Stomach (tissue), 9 donors: Measurements from ENCODE around the gene RBFOX2. TPM values are rescaled to one million over a fixed set of nuclear protein-coding genes. Genes with fewer than 3 reads are reported as not detected.

Source experiments
- DNase-seq, 2 donors: peaks; one replicate each; pipeline versions ENCODE4 v3.0.0 to v3.0.0-alpha.2; 2013 to 2019
- H3K27ac ChIP-seq, 5 donors: fragments of 200-600 bp in 4 of 5; sonication (generic) in 4 of 5; one replicate each; pipeline ENCODE4 v1.5.1; 2013 to 2019; ENCODE audit warnings: mild to moderate bottlenecking in 1 of 5, moderate library complexity in 1 of 5
- H3K27me3 ChIP-seq, 3 donors: fragments of 200-600 bp; sonication (generic); one replicate each; pipeline ENCODE4 v1.5.1; 2017 to 2019; ENCODE audit warnings: mixed run types in 1 of 3
- H3K36me3 ChIP-seq, 4 donors: fragments of 200-600 bp; sonication (generic); 1 replicate in 3 of 4; 2 replicates in 1 of 4; pipeline ENCODE4 v1.5.1; 2016 to 2019
- H3K4me1 ChIP-seq, 4 donors: fragments of 200-600 bp; sonication (generic); one replicate each; pipeline ENCODE4 v1.5.1; 2016 to 2019
- H3K4me3 ChIP-seq, 4 donors: fragments of 200-600 bp; sonication (generic) in 3 of 4; one replicate each; pipeline ENCODE4 v1.5.1; 2016 to 2019; ENCODE audit warnings: mild to moderate bottlenecking in 1 of 4
- H3K9me3 ChIP-seq, 4 donors: fragments of 200-600 bp; sonication (generic); one replicate each; pipeline ENCODE4 v1.5.1; 2016 to 2019
- EP300 ChIP-seq: sonication (generic); formaldehyde crosslinking; IDR thresholded peaks from one replicate; pipeline ENCODE4 v1.6.1; 2017; ENCODE audit warnings: antibody characterized with exemption
- POLR2A ChIP-seq, 4 donors: fragments of 450-650 bp; IDR thresholded peaks; one replicate each; pipeline ENCODE4 v1.6.1; 2016; ENCODE audit warnings: antibody characterized with exemption in 4 of 4, control low read depth in 2 of 4, mild to moderate bottlenecking in 1 of 4, moderate library complexity in 1 of 4
- POLR2AphosphoS5 ChIP-seq, 3 donors: sonication (generic); formaldehyde crosslinking; IDR thresholded peaks; one replicate each; pipeline ENCODE4 v1.6.1; 2016; ENCODE audit warnings: antibody characterized with exemption in 3 of 3
- WGBS, 5 donors: extraction: QIAGEN DNeasy Blood & Tissue Kit in 3 of 5; methylation state at CpG; one replicate each; pipeline versions ENCODE4 v1.1.5 to v1.1.7; 2013 to 2018; 5-methylcytosine and 5-hydroxymethylcytosine counted together
- intact Hi-C: fragments of 100-400 bp; cut with DNase I; formaldehyde crosslinking; loops from one replicate; pipeline ENCODE4 v1.15.1; 2023; ENCODE audit warnings: low total_unique reads
- polyA plus RNA-seq, 3 donors: library from polyadenylated mRNA; stranded (reverse); fragments of 200-250 nt; gene quantifications; one replicate each; pipeline ENCODE4 v1.2.3, GENCODE V29; 2013
- total RNA-seq, 5 donors: library from RNA; depleted of rRNA; stranded (reverse); fragments of >200 nt; gene quantifications; one replicate each; pipeline versions ENCODE4 v1.1.0 to v1.2.3, GENCODE V29; 2014 to 2016
- TF ChIP-seq, protein P1 (sequence below), 7 experiments: fragments of 450-650 bp in 4 of 7; fragments of 200-600 bp in 3 of 7; sonication (generic) in 3 of 7; IDR thresholded peaks; one replicate each; pipeline ENCODE4 v1.5.1; 2016 to 2019; ENCODE audit warnings: antibody characterized with exemption in 7 of 7, control low read depth in 2 of 7, mild to moderate bottlenecking in 1 of 7
- donor health status: healthy with polysubstance abuse.
- donor health status: Bipolar disorder and iron deficiency.
- donor health status: healthy.

RBFOX2 gene
- total and polyA plus RNA-seq, 8 donors, result 14.9 to 176 (median 46.7) TPM

DNA sequence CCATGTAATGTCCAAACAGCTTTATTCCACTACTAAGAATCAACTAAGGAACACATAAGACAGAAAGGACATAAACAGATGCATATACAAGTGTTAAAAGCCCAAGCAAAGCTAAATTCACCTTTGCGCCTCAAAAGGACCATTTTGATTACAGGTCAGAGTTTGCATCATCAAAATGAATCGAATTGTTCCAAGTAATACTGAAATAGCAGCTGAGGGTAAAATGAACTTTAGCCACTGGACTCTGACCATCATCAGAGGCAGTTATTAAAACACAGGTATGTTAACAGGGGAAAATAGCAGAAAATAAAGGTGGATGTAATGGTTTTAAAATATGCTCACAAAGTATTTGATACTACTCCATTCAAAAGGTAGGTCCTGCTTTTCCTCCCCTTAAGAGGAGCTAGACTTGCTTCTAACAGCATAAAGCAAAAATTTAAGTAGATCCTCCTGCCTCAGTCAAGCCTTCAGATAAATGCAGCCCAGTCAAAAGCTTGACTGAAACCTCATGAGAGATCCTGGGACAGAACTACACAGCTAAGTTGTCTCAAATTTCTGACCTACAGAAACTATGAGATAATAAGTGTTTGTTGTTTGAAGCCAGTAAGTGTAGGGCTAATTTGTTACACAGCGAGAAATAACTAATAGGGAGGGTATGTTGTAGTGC lies 35.4 kb downstream of the RBFOX2 start:
- H3K9me3 ChIP-seq, result no peaks in the 10 kb centered on the region
- TF ChIP-seq POLR2A (IDR thresholded peaks at IDR 0.05) (no peak), POLR2AphosphoS5 (IDR thresholded peaks at IDR 0.05) (no peak), EP300 (no peak)
- TF ChIP-seq, protein P1, sequence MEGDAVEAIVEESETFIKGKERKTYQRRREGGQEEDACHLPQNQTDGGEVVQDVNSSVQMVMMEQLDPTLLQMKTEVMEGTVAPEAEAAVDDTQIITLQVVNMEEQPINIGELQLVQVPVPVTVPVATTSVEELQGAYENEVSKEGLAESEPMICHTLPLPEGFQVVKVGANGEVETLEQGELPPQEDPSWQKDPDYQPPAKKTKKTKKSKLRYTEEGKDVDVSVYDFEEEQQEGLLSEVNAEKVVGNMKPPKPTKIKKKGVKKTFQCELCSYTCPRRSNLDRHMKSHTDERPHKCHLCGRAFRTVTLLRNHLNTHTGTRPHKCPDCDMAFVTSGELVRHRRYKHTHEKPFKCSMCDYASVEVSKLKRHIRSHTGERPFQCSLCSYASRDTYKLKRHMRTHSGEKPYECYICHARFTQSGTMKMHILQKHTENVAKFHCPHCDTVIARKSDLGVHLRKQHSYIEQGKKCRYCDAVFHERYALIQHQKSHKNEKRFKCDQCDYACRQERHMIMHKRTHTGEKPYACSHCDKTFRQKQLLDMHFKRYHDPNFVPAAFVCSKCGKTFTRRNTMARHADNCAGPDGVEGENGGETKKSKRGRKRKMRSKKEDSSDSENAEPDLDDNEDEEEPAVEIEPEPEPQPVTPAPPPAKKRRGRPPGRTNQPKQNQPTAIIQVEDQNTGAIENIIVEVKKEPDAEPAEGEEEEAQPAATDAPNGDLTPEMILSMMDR (IDR thresholded peaks at IDR 0.05), result no peak
- intact Hi-C loops, result no loop called here
- H3K4me1 ChIP-seq, result peaks cover 22 to 60% (median 39%) of the 10 kb centered on the region in 4 donors
- H3K36me3 ChIP-seq, result no peaks in the 10 kb centered on the region
- no peak for DNase-seq
- no peak overlapping the region for H3K4me3 ChIP-seq
- 87 to 98% (median 97%) methylated on average over 3 of the region's 3 CpGs for WGBS, 5 donors
- peak overlapping the region in 1 of 5 donors; percentile 38 for H3K27ac ChIP-seq
- H3K27me3 ChIP-seq, result no peaks in the 10 kb centered on the region

DNA sequence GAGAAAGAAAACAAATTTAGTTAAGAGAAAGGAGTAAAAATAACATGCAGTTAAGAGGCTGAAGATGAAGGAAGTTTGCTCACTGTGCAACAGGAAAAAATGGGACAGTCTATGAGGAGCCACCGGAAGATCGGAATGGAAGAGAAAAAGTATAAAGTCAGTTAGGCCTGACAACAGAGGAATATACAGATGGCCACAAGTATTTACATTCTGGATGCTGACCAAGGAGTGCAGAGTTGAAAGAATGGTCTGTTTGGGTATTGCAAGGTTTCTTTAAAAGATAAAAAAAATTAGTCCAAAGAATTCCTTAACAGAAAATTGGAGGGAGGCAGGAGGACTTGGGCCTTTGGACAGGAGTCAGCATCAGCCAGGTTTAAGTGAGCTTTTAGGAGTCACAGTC lies 37.5 kb downstream of the RBFOX2 start:
- Histone ChIP-seq H3K36me3 (no peaks in the 10 kb centered on the region), H3K4me1 (peaks cover 20 to 66% (median 40%) of the 10 kb centered on the region in 4 donors), H3K9me3 (no peaks in the 10 kb centered on the region), H3K27ac (peak overlapping the region in 1 of 5 donors; percentile 11), H3K27me3 (no peaks in the 10 kb centered on the region), H3K4me3 (no peak overlapping the region)
- no peak for TF ChIP-seq EP300
- no peak for TF ChIP-seq POLR2AphosphoS5 (IDR thresholded peaks at IDR 0.05)
- TF ChIP-seq POLR2A (IDR thresholded peaks at IDR 0.05), result no peak
- TF ChIP-seq, protein P1 (IDR thresholded peaks at IDR 0.05), result no peak
- DNase-seq, result peak in 1 of 2 donors; percentile 41
- WGBS, 5 donors, result 65 to 82% (median 75%) methylated on average over 2 of the region's 2 CpGs
- intact Hi-C loops, result no loop called here

DNA sequence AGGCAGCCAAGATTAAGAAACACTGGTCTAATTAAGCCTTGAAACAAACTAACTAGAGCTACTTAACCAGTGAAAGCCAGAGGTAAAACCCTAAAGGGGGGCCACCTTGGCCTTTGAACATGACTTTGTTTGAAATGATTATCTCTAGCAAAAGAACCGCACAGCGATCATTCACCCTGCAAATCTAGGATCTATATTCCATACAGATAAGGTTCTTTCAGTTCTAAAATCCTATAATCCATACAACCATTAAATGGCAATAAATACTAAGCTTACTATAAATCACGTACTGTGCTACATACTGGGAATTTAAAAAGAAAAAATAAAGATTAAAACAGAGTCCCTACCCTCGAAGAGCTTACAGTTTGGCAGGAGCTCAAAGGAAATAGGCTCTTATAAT lies 40.6 kb downstream of the RBFOX2 start:
- WGBS, 5 donors, result 31 to 65% (median 46%) methylated on average over 4 of the region's 4 CpGs
- peaks cover 16 to 79% (median 39%) of the 10 kb centered on the region in 4 donors for H3K4me1 ChIP-seq
- no peaks in the 10 kb centered on the region for H3K27me3 ChIP-seq
- H3K36me3 ChIP-seq, result no peaks in the 10 kb centered on the region
- no peak for DNase-seq
- no peaks in the 10 kb centered on the region for H3K9me3 ChIP-seq
- H3K4me3 ChIP-seq, result no peak overlapping the region
- H3K27ac ChIP-seq, result no peak overlapping the region
- intact Hi-C loops, result no loop called here
- no peak for TF ChIP-seq EP300
- TF ChIP-seq, protein P1 (IDR thresholded peaks at IDR 0.05), result no peak
- no peak for TF ChIP-seq POLR2AphosphoS5 (IDR thresholded peaks at IDR 0.05)
- no peak for TF ChIP-seq POLR2A (IDR thresholded peaks at IDR 0.05)

DNA sequence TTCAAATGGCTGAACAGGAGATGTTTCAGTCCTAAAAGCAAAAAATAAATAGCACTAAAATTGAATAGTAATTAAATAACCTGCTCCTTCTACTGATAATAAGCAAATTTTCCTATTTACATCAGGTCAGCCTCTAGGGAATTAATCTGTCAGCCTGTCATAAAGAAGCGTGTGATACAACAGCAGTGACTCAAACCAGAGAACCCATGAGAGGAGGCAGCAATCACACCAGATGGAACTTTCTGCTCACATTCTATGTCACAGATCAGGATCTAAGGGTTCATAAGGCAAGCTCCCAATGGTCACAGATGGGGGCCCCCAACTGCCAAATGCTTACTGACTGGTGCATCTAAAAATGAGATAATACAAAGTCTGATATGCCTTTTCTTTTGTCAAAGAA lies 41.1 kb downstream of the RBFOX2 start:
- 61 to 81% (median 66%) methylated on average over 1 of the region's 1 CpG for WGBS, 5 donors

More for the DNA sequence above, 41.1 kb downstream of the RBFOX2 start:
- no peak overlapping the region for H3K27ac ChIP-seq
- H3K36me3 ChIP-seq, result no peaks in the 10 kb centered on the region
- intact Hi-C loops, result no loop called here
- H3K4me3 ChIP-seq, result no peak overlapping the region
- TF ChIP-seq POLR2AphosphoS5 (IDR thresholded peaks at IDR 0.05), result no peak
- TF ChIP-seq, protein P1 (IDR thresholded peaks at IDR 0.05), result no peak
- no peak for TF ChIP-seq POLR2A (IDR thresholded peaks at IDR 0.05)
- no peak for TF ChIP-seq EP300
- no peaks in the 10 kb centered on the region for H3K27me3 ChIP-seq
- no peak for DNase-seq
- peaks cover 16 to 84% (median 42%) of the 10 kb centered on the region in 4 donors for H3K4me1 ChIP-seq
- H3K9me3 ChIP-seq, result no peaks in the 10 kb centered on the region
